Measurements from ENCODE around the gene ITGA6.

GRCh38 chr2:172452845-172453244 lies 25.5 kb downstream of the ITGA6 start:
- no peak for TF ChIP-seq POLR2A (IDR thresholded peaks at IDR 0.05; ENCODE audit: low read depth)
- TF ChIP-seq, protein P1, sequence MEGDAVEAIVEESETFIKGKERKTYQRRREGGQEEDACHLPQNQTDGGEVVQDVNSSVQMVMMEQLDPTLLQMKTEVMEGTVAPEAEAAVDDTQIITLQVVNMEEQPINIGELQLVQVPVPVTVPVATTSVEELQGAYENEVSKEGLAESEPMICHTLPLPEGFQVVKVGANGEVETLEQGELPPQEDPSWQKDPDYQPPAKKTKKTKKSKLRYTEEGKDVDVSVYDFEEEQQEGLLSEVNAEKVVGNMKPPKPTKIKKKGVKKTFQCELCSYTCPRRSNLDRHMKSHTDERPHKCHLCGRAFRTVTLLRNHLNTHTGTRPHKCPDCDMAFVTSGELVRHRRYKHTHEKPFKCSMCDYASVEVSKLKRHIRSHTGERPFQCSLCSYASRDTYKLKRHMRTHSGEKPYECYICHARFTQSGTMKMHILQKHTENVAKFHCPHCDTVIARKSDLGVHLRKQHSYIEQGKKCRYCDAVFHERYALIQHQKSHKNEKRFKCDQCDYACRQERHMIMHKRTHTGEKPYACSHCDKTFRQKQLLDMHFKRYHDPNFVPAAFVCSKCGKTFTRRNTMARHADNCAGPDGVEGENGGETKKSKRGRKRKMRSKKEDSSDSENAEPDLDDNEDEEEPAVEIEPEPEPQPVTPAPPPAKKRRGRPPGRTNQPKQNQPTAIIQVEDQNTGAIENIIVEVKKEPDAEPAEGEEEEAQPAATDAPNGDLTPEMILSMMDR (IDR thresholded peaks at IDR 0.05): no peak
